Mucosa of descending colon (tissue), 3 donors: ENCODE data around the gene MEIS2. TPM values are rescaled to one million over a fixed set of nuclear protein-coding genes. Genes with fewer than 3 reads are reported as not detected.

Experiments
- ATAC-seq: fragments of 200-7000 bp; cut with Tn5 transposase; one replicate; pipeline ENCODE4 v1.9.1; 2020; ENCODE audit warnings: mild to moderate bottlenecking, moderate library complexity
- DNase-seq, 3 donors: peaks; one replicate each; pipeline ENCODE4 v3.0.0-alpha.2; 2020
- H3K36me3 ChIP-seq: fragments of 200-600 bp; one replicate; pipeline ENCODE4 v1.8.0; 2021; ENCODE audit warnings: low read depth, mild to moderate bottlenecking
- H3K4me1 ChIP-seq: fragments of 200-600 bp; one replicate; pipeline ENCODE4 v1.8.0; 2021; ENCODE audit warnings: low read depth, mild to moderate bottlenecking
- H3K4me3 ChIP-seq: fragments of 200-600 bp; one replicate; pipeline ENCODE4 v1.8.0; 2021; ENCODE audit warnings: mild to moderate bottlenecking
- H3K9me3 ChIP-seq: fragments of 200-600 bp; one replicate; pipeline ENCODE4 v1.8.0; 2021; ENCODE audit warnings: mild to moderate bottlenecking
- CTCF ChIP-seq: fragments of 200-600 bp; IDR thresholded peaks from one replicate; pipeline ENCODE4 v1.8.0; 2022; ENCODE audit warnings: antibody characterized with exemption, mild to moderate bottlenecking
- intact Hi-C, 2 donors: fragments of 100-400 bp; cut with DNase I in 1 of 2; cut with micrococcal nuclease in 1 of 2; formaldehyde crosslinking; loops; one replicate each; pipeline versions ENCODE4 v1.11.0 to v1.11.1; 2022; cut with DNase I, micrococcal nuclease
- total RNA-seq, 3 donors: library from RNA; stranded (reverse); fragmentation: NEBNext Ultra II Directional in 2 of 3; extraction: Animal tissue kit (Norgen Biotek cat#: 25700) in 2 of 3; gene quantifications; one replicate each; pipeline versions ENCODE4 v1.2.1 to v1.2.4, GENCODE V29; 2021 to 2023
- donor health status: DM: no; HTN: no; CAD: no; lungs with moderate emphysema.
- donor health status: DM: no; HTN: no; CAD: no.
- donor health status: DM: no; HTN: yes; CAD: no.

The MEIS2 gene
- total RNA-seq, 3 donors from 2014 or later, result 3.8 to 93.3 (median 8.9) TPM

- Histone ChIP-seq H3K9me3 (no peaks in the 10 kb centered on the region), H3K36me3 (no peaks in the 10 kb centered on the region), H3K4me3 (no peak overlapping the region), H3K4me1 (no peaks in the 10 kb centered on the region)
- no peak for TF ChIP-seq CTCF
- ATAC-seq (no peak), DNase-seq (no peak)
- intact Hi-C loops, result no loop called here
Observed at GRCh38 chr15:36961956-36962355, 138.4 kb downstream of the MEIS2 start.

GRCh38 chr15:36960947-36961227, 139.5 kb downstream of the MEIS2 start:
- H3K36me3 ChIP-seq, result no peaks in the 10 kb centered on the region
- H3K4me3 ChIP-seq, result no peak overlapping the region
- TF ChIP-seq CTCF, result no peak
- no peaks in the 10 kb centered on the region for H3K4me1 ChIP-seq
- intact Hi-C loops, result no loop called here
- DNase-seq (no peak), ATAC-seq (no peak)
- no peaks in the 10 kb centered on the region for H3K9me3 ChIP-seq

GRCh38 chr15:36960179-36960946, 140.0 kb downstream of the MEIS2 start:
- H3K9me3 ChIP-seq, result no peaks in the 10 kb centered on the region
- no peak overlapping the region for H3K4me3 ChIP-seq
- no peak for ATAC-seq
- no peak for TF ChIP-seq CTCF
- H3K36me3 ChIP-seq, result no peaks in the 10 kb centered on the region
- no peak for DNase-seq
- H3K4me1 ChIP-seq, result no peaks in the 10 kb centered on the region
- intact Hi-C loops, result no loop called here

GRCh38 chr15:36959746-36960145, 140.6 kb downstream of the MEIS2 start:
- no peak overlapping the region for H3K4me3 ChIP-seq
- H3K36me3 ChIP-seq, result no peaks in the 10 kb centered on the region
- intact Hi-C loops, result no loop called here
- no peaks in the 10 kb centered on the region for H3K9me3 ChIP-seq
- ATAC-seq (no peak), DNase-seq (no peak)
- no peak for TF ChIP-seq CTCF
- H3K4me1 ChIP-seq, result no peaks in the 10 kb centered on the region

DNA sequence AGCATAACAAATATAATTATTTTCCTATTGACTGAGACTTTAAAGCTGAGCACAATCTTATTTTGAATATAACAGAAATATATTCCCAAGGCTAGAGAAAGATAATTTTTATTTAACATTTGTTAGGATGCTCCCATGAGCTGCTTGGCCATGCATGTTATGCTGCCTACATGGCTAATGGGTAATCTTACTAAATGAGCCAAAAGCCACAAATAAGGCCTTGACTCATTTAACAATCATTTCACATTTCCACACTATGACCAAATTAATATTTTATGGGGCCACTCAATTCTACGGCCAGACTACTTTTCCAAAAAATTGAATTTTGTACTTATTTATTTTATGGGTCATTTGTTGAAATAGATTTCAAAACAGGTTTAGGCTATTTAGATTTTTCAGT, 141.7 kb downstream of the MEIS2 start:
- no peaks in the 10 kb centered on the region for H3K4me1 ChIP-seq
- ATAC-seq (no peak), DNase-seq (no peak)
- intact Hi-C loops, result no loop called here
- no peak for TF ChIP-seq CTCF
- H3K4me3 ChIP-seq, result no peak overlapping the region
- no peaks in the 10 kb centered on the region for H3K36me3 ChIP-seq
- no peaks in the 10 kb centered on the region for H3K9me3 ChIP-seq

DNA sequence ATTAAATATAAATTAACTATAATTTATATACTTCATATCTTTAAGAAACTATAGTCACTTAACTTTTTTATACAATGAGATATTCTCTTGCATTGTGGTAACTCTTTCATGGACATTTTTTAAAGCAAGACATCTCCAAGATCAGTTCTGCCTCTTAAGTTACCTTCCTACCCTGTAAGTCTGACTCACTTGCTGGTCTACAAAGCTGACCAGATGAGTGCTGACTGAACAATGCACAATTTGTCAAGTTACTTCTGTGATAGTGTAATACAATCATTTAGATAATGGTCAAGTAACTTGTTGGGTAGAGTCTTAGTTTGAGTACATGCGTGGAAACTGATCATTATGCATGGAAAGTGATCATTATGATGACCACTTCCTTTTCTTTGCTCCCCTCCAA, 145.9 kb downstream of the MEIS2 start:
- H3K4me3 ChIP-seq, result no peak overlapping the region
- no peak for DNase-seq
- intact Hi-C loops, result no loop called here
- no peaks in the 10 kb centered on the region for H3K9me3 ChIP-seq
- ATAC-seq, result no peak
- H3K4me1 ChIP-seq, result no peaks in the 10 kb centered on the region
- H3K36me3 ChIP-seq, result no peaks in the 10 kb centered on the region
- no peak for TF ChIP-seq CTCF
